GM08714 (cell line): ENCODE measurements around the gene ZNF559.
A peak's percentile ranks its signal among the peaks of the same experiment; 100 is the strongest.

Source experiments
- H3K4me3 ChIP-seq: fragments of 200-500 bp; sonication (Bioruptor generic); 2 replicates; pipeline ENCODE4 v1.5.1; 2014; ENCODE audit warnings: mild to moderate bottlenecking, low read length, inconsistent platforms
- ZNF274 ChIP-seq: IDR thresholded peaks from 2 replicates; pipeline ENCODE4 v1.6.1; 2012; ENCODE audit warnings: mild to moderate bottlenecking, low read depth, low read length

The ZNF559 gene

DNA sequence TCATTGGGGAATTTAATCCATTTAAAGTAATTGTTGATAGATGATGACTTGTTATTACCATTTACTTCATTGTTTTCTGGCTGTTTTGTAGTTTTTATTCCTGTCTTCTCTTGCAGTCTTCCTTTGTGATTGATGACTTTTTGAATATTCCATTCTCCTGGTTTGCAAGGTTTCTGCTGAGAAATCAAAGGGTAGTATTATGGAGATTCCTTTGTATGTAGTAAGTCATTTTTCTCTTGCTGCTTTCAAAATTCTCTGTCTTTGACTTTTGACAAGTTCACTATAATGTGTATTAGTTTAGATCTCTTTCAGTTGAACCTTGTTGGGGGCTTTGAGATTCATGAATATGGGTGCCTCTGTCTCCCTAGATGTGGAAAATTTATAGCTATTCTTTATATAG, 6.0 kb downstream of the ZNF559 start:
- no peak for TF ChIP-seq ZNF274
- no peak overlapping the region for H3K4me3 ChIP-seq

DNA sequence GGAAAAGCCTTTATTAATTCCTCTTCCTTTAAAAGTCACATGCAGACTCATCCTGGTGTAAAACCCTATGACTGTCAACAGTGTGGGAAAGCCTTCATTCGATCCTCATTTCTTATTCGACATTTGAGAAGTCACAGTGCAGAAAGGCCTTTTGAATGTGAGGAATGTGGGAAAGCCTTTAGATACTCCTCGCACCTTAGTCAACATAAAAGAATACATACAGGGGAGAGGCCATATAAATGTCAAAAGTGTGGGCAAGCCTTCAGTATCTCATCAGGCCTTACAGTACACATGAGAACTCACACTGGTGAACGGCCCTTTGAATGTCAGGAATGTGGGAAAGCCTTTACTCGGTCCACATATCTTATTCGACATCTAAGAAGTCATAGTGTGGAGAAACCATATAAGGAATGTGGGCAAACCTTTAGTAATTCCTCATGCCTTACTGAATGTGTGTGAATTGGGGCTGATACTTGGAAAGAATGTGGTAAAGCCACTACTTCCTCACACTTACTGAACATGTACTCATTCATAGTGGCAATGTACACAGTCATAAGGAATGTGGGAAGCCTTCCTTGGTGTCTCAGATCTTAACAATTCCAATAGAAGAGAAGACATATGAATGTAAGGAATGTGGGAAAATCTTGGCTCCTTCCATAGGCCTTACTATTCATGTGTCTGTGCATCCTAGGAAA, 18.8 kb downstream of the ZNF559 start:
- H3K4me3 ChIP-seq = no peak overlapping the region
- peak; percentile 98 for TF ChIP-seq ZNF274

DNA sequence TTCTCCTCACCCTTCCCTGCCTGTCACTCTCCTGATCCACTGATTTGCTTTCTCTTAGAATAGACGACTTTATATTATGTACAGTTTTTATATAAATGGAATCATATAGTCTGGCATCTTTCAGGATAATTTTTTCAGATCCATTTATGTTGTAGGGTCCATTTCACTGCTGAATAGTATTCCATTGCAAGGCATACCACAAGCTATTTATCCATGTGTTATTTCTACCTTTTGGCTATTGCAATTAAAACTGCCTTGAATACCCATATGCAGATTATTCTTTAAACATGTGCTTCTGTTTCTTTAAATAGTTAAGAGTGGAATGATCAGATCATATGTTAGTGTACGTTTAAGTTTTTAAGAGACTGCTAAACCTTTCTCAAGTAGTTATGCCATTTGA, 21.0 kb downstream of the ZNF559 start:
- no peak for TF ChIP-seq ZNF274
- H3K4me3 ChIP-seq = no peak overlapping the region

- TF ChIP-seq ZNF274 = no peak
- no peak overlapping the region for H3K4me3 ChIP-seq
Measured at GRCh38 chr19:9348253-9348652, 24.3 kb downstream of the ZNF559 start.

- TF ChIP-seq ZNF274 = no peak
- H3K4me3 ChIP-seq = no peak overlapping the region
Measured at GRCh38 chr19:9348671-9349070, 24.7 kb downstream of the ZNF559 start.

GRCh38 chr19:9352505-9352904, 28.5 kb downstream of the ZNF559 start:
- no peak for TF ChIP-seq ZNF274
- no peak overlapping the region for H3K4me3 ChIP-seq

GRCh38 chr19:9353011-9353410, 29.0 kb downstream of the ZNF559 start:
- TF ChIP-seq ZNF274 = no peak
- no peak overlapping the region for H3K4me3 ChIP-seq

- no peak for TF ChIP-seq ZNF274
Measured at GRCh38 chr19:9354651-9355050, 30.7 kb downstream of the ZNF559 start.

DNA sequence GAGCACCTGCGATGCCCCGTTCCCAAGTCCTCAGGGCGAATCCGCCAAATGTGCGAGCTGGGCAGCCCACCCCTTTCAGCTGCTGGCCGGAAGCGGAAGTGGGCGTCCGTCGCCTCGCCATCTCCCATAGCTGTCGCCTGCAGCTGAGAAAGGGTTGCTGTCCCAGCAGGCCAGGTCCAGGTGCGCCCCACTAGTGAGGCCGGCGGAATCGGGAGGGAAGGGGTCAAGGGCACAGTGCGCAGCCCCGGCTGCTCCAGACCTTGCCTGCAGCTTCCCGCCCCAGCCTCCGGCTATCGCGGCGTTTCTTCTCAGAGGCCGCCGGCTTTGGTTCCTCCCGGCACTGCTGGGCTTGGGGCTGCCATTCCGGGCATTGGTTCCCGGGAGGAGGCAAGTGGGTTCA, 38.9 kb downstream of the ZNF559 start, which contains the start of gene ZNF177:
ZNF177 (plus strand) TSS at position 109 of the 400 bp plus-strand sequence. CDS start 15,299 bp downstream, outside the sequence.
- TF ChIP-seq ZNF274 = no peak
- no peak within 1 kb of the TSS; the same call in 1 of the 2 replicates for H3K4me3 ChIP-seq

More at GRCh38 chr19:9354651-9355050, 30.7 kb downstream of the ZNF559 start:
- no peak overlapping the region for H3K4me3 ChIP-seq

- TF ChIP-seq ZNF274 = no peak
Measured at GRCh38 chr19:9370738-9371619, 47.0 kb downstream of the ZNF559 start.

DNA sequence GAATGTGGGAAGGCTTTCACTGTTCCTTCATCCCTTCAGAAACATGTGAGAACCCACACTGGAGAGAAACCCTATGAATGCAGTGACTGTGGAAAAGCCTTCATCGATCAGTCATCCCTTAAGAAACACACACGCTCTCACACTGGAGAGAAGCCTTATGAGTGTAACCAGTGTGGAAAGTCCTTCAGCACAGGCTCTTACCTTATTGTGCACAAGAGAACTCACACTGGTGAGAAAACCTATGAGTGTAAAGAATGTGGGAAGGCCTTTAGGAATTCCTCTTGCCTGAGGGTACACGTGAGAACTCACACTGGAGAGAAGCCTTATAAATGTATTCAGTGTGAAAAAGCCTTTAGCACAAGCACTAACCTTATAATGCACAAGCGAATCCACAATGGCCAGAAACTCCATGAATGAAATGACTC, 57.4 kb downstream of the ZNF559 start:
- no peak overlapping the region for H3K4me3 ChIP-seq
- peak; percentile 99 for TF ChIP-seq ZNF274

More at GRCh38 chr19:9370738-9371619, 47.0 kb downstream of the ZNF559 start:
- H3K4me3 ChIP-seq = no peak overlapping the region
